Fibroblast of lung (primary cell): Measurements from ENCODE around the gene ATP23. TPM values are rescaled to one million over a fixed set of nuclear protein-coding genes. Genes with fewer than 3 reads are reported as not detected.

Experiments
- DNase-seq, 2 donors: peaks; one replicate each; pipeline versions ENCODE4 v3.0.0 to v3.0.0-alpha.2; 2010; ENCODE audit warnings: low read depth in 2 of 2
- H2AFZ ChIP-seq: 2 replicates; pipeline ENCODE4 v1.5.1; 2012; ENCODE audit warnings: low read length, control low read depth, inconsistent platforms
- H3K27ac ChIP-seq: 2 replicates; pipeline ENCODE4 v1.5.1; 2011; ENCODE audit warnings: low read length, control low read depth; ENCODE audit not compliant: insufficient read depth
- H3K27me3 ChIP-seq: 2 replicates; pipeline ENCODE4 v1.5.1; 2011; ENCODE audit warnings: mild to moderate bottlenecking, low read length; ENCODE audit not compliant: control insufficient read depth, insufficient read depth
- H3K36me3 ChIP-seq: 2 replicates; pipeline ENCODE4 v1.5.1; 2011; ENCODE audit warnings: low read length; ENCODE audit not compliant: control insufficient read depth, insufficient read depth
- H3K4me1 ChIP-seq: 2 replicates; pipeline ENCODE4 v1.5.1; 2011; ENCODE audit warnings: low read length; ENCODE audit not compliant: control insufficient read depth, insufficient read depth; ENCODE audit errors: extremely low read depth
- H3K4me2 ChIP-seq: 2 replicates; pipeline ENCODE4 v1.5.1; 2011; ENCODE audit warnings: low read length, control low read depth; ENCODE audit not compliant: insufficient read depth; ENCODE audit errors: extremely low read depth
- H3K4me3 ChIP-seq, 4 experiments: fragments of 200-600 bp in 1 of 4; sonication (generic) in 1 of 4; replicated peaks in 1 of 4; 2 replicates each; pipeline ENCODE4 v1.5.1; 2011 to 2016; ENCODE audit warnings: low read length in 4 of 4, low read depth in 3 of 4, mild to moderate bottlenecking in 3 of 4, control low read depth in 2 of 4, inconsistent platforms in 1 of 4, mixed read lengths in 1 of 4; ENCODE audit not compliant: insufficient read depth in 1 of 4; ENCODE audit errors: control extremely low read depth in 1 of 4
- H3K79me2 ChIP-seq: 2 replicates; pipeline ENCODE4 v1.5.1; 2012; ENCODE audit warnings: mild to moderate bottlenecking, low read length, inconsistent platforms; ENCODE audit not compliant: control insufficient read depth, insufficient read depth
- H3K9ac ChIP-seq: 2 replicates; pipeline ENCODE4 v1.5.1; 2011; ENCODE audit warnings: mild to moderate bottlenecking, low read length, control low read depth; ENCODE audit not compliant: insufficient read depth
- H3K9me3 ChIP-seq: 2 replicates; pipeline ENCODE4 v1.5.1; 2012; ENCODE audit warnings: low read depth, low read length; ENCODE audit not compliant: control insufficient read depth, insufficient read depth
- H4K20me1 ChIP-seq: 2 replicates; pipeline ENCODE4 v1.5.1; 2011; ENCODE audit warnings: low read length; ENCODE audit not compliant: control insufficient read depth, insufficient read depth; ENCODE audit errors: extremely low read depth
- CTCF ChIP-seq, 2 donors: IDR thresholded peaks in 1 of 2; conservative IDR thresholded peaks in 1 of 2; 1 replicate in 1 of 2; 2 replicates in 1 of 2; pipeline ENCODE4 v1.5.1; 2011 to 2012; ENCODE audit warnings: low read length in 2 of 2, control low read depth in 1 of 2, inconsistent platforms in 1 of 2, low read depth in 1 of 2, mild to moderate bottlenecking in 1 of 2
- EZH2 ChIP-seq: IDR thresholded peaks from 2 replicates; pipeline ENCODE4 v1.5.1; 2012; ENCODE audit warnings: low read length, control low read depth, mild to moderate bottlenecking; ENCODE audit errors: missing control alignments
- polyA minus RNA-seq: library from RNA; depleted of rRNA, polyadenylated mRNA; stranded (reverse); fragments of >200 nt; gene quantifications from 2 replicates; pipeline ENCODE4 v1.2.3, GENCODE V29; 2011; ENCODE audit warnings: low replicate concordance
- polyA plus RNA-seq, 2 donors: library from polyadenylated mRNA; depleted of rRNA in 1 of 2; stranded (reverse) in 1 of 2; unstranded in 1 of 2; fragments of >200 nt; gene quantifications; 2 replicates each; pipeline ENCODE4 v1.2.1, GENCODE V29; 2011 to 2012; ENCODE audit warnings: missing spikeins in 1 of 2
- total RNA-seq: library from RNA; depleted of rRNA; stranded (reverse); fragments of >200 nt; gene quantifications from 2 replicates; pipeline ENCODE4 v1.2.1, GENCODE V29; 2014

Gene ATP23
- total RNA-seq: 8.5 and 9.4 TPM in 2 replicates
- 4.8 and 8.7 TPM in 2 replicates for polyA plus RNA-seq
- polyA plus RNA-seq (2012): 4.2 and 5.3 TPM in 2 replicates
- polyA minus RNA-seq: 7.6 TPM in 1 of 2 replicates, not detected in the other

GRCh38 chr12:57941165-57941894 lies at the start of gene ATP23:
Gene ATP23, plus strand, starts transcription at chr12:57941567. Its CDS starts 135 bp downstream, at chr12:57941702.
- peak within 1 kb of the TSS; percentile 100 for H3K4me2 ChIP-seq
- H2AFZ ChIP-seq: peak within 1 kb of the TSS; percentile 100
- H3K27me3 ChIP-seq: no peaks in the 10 kb centered on the region
- H3K4me3 ChIP-seq: peak within 1 kb of the TSS; percentile 75 to 80 (median 78)
- no peaks in the 10 kb centered on the region for H3K79me2 ChIP-seq
- no peaks in the 10 kb centered on the region for H4K20me1 ChIP-seq
- peaks cover 4% of the 10 kb centered on the region for H3K4me1 ChIP-seq
- peak within 1 kb of the TSS; percentile 69 for H3K9ac ChIP-seq
- no peak for TF ChIP-seq EZH2
- TF ChIP-seq CTCF (conservative IDR thresholded peaks at IDR 0.05 in 1 of 2, IDR thresholded peaks at IDR 0.05 in 1 of 2; ENCODE audit: low read depth in 1 of 2, low read length in 2 of 2): no peak
- peak within 1 kb of the TSS; percentile 78 for H3K27ac ChIP-seq
- peak; percentile 81 to 86 for DNase-seq
- no peaks in the 10 kb centered on the region for H3K36me3 ChIP-seq
- H3K9me3 ChIP-seq: no peaks in the 10 kb centered on the region

- Histone ChIP-seq H3K9me3 (no peaks in the 10 kb centered on the region), H3K79me2 (no peaks in the 10 kb centered on the region), H4K20me1 (no peaks in the 10 kb centered on the region), H3K9ac (no peak overlapping the region), H3K27me3 (no peaks in the 10 kb centered on the region), H3K4me1 (peaks cover 61% of the 10 kb centered on the region), H2AFZ (no peak overlapping the region), H3K4me2 (no peak overlapping the region), H3K27ac (no peak overlapping the region), H3K36me3 (no peaks in the 10 kb centered on the region), H3K4me3 (no peak overlapping the region)
- no peak for DNase-seq
- no peak for TF ChIP-seq CTCF (conservative IDR thresholded peaks at IDR 0.05 in 1 of 2, IDR thresholded peaks at IDR 0.05 in 1 of 2; ENCODE audit: low read depth in 1 of 2, low read length in 2 of 2)
- no peak for TF ChIP-seq EZH2
These were observed 49.0 kb upstream of the ATP23 start for GRCh38 chr12:57892232-57892972.
